ENCODE measurements around the gene RPS6KA2. TPM values are rescaled to one million over a fixed set of nuclear protein-coding genes. Genes with fewer than 3 reads are reported as not detected.

The RPS6KA2 gene
- total RNA-seq, 1 donor from 2014 or later, result 124 TPM

DNA sequence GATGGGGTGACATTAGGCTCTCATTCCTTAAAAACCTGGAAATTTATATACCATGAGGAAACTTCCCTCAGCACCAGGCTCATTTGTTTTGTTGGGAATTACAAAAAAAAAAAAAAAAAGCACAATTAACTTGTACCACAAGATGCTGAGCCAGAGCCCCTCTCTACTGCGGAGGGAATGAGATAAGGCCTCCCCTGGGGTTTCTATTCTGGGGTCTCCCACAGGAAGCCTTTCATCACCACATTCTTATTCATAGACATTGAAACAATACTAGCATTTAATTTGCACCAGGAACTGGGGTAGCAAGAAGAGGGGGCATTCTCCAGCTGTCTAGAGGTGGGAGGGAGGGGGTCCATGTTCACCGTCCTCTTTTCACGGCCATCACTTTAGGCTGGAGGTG lies 23.0 kb upstream of the RPS6KA2 start:
- Mint-ChIP-seq H3K4me1 (ENCODE audit: low read depth) (no peaks in the 10 kb centered on the region), H3K9me3 (ENCODE audit: low read depth) (no peaks in the 10 kb centered on the region), H3K4me3 (ENCODE audit: unreplicated experiment) (no peak overlapping the region), H3K36me3 (ENCODE audit: low read depth) (no peaks in the 10 kb centered on the region), H3K27me3 (ENCODE audit: low read depth) (no peaks in the 10 kb centered on the region), H3K27ac (ENCODE audit: unreplicated experiment) (no peak overlapping the region)
- TF ChIP-seq, protein P1, sequence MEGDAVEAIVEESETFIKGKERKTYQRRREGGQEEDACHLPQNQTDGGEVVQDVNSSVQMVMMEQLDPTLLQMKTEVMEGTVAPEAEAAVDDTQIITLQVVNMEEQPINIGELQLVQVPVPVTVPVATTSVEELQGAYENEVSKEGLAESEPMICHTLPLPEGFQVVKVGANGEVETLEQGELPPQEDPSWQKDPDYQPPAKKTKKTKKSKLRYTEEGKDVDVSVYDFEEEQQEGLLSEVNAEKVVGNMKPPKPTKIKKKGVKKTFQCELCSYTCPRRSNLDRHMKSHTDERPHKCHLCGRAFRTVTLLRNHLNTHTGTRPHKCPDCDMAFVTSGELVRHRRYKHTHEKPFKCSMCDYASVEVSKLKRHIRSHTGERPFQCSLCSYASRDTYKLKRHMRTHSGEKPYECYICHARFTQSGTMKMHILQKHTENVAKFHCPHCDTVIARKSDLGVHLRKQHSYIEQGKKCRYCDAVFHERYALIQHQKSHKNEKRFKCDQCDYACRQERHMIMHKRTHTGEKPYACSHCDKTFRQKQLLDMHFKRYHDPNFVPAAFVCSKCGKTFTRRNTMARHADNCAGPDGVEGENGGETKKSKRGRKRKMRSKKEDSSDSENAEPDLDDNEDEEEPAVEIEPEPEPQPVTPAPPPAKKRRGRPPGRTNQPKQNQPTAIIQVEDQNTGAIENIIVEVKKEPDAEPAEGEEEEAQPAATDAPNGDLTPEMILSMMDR (IDR thresholded peaks at IDR 0.05), result no peak
- no peak for DNase-seq (ENCODE audit: low spot score)

DNA sequence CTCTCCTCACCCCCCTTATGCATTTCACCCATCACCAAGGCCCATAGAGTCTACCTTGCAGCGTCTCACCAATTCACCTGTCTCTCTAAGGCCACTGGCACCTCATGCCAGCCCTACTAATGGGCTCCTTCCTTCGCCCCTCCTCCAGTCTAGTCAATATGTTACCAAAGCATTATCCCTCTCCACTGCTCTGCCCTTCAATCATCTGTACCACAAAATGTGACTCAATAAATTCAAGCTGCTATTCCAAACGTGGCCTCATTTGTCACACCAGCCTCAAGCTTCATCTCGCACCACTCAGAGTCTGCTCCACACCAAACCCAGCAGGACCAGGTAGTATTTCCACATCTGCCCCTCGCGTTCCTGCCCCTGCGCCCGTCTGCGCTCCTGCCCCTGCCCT lies 21.8 kb upstream of the RPS6KA2 start:
- Mint-ChIP-seq H3K9me3 (ENCODE audit: low read depth) (peaks cover 3% of the 10 kb centered on the region), H3K4me1 (ENCODE audit: low read depth) (no peaks in the 10 kb centered on the region), H3K27ac (ENCODE audit: unreplicated experiment) (no peak overlapping the region), H3K27me3 (ENCODE audit: low read depth) (no peaks in the 10 kb centered on the region), H3K4me3 (ENCODE audit: unreplicated experiment) (no peak overlapping the region), H3K36me3 (ENCODE audit: low read depth) (no peaks in the 10 kb centered on the region)
- TF ChIP-seq, protein P1 (IDR thresholded peaks at IDR 0.05), result no peak
- DNase-seq (ENCODE audit: low spot score), result no peak

DNA sequence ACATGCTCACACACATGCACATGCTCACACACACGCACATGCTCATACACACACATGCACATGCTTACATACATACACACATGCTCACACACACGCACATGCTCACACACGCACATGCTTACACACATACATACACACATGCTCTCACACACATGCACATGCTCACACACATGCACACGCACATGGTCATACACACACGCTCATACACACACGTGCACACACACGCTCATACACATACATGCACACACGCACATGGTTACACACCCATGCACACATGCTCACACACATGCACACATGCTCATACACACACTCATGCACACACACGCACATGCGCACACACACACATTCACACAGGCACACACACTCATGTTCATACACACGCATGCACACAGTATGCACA lies 20.8 kb upstream of the RPS6KA2 start:
- Mint-ChIP-seq H3K4me3 (ENCODE audit: unreplicated experiment) (no peak overlapping the region), H3K27me3 (ENCODE audit: low read depth) (no peaks in the 10 kb centered on the region), H3K27ac (ENCODE audit: unreplicated experiment) (no peak overlapping the region), H3K36me3 (ENCODE audit: low read depth) (no peaks in the 10 kb centered on the region), H3K4me1 (ENCODE audit: low read depth) (no peaks in the 10 kb centered on the region), H3K9me3 (ENCODE audit: low read depth) (peaks cover 7% of the 10 kb centered on the region)
- TF ChIP-seq, protein P1 (IDR thresholded peaks at IDR 0.05), result no peak
- DNase-seq (ENCODE audit: low spot score), result no peak

- H3K36me3 Mint-ChIP-seq (ENCODE audit: low read depth), result no peaks in the 10 kb centered on the region
- no peaks in the 10 kb centered on the region for H3K27me3 Mint-ChIP-seq (ENCODE audit: low read depth)
- DNase-seq (ENCODE audit: low spot score), result no peak
- TF ChIP-seq, protein P1 (IDR thresholded peaks at IDR 0.05), result no peak
- H3K9me3 Mint-ChIP-seq (ENCODE audit: low read depth), result peaks cover 7% of the 10 kb centered on the region
- H3K27ac Mint-ChIP-seq (ENCODE audit: unreplicated experiment), result no peak overlapping the region
- H3K4me1 Mint-ChIP-seq (ENCODE audit: low read depth), result no peaks in the 10 kb centered on the region
- no peak overlapping the region for H3K4me3 Mint-ChIP-seq (ENCODE audit: unreplicated experiment)
These were observed 19.7 kb upstream of the RPS6KA2 start for GRCh38 chr6:166646716-166647115.

- peaks cover 7% of the 10 kb centered on the region for H3K9me3 Mint-ChIP-seq (ENCODE audit: low read depth)
- H3K4me3 Mint-ChIP-seq (ENCODE audit: unreplicated experiment), result no peak overlapping the region
- no peak overlapping the region for H3K27ac Mint-ChIP-seq (ENCODE audit: unreplicated experiment)
- H3K4me1 Mint-ChIP-seq (ENCODE audit: low read depth), result no peaks in the 10 kb centered on the region
- TF ChIP-seq, protein P1 (IDR thresholded peaks at IDR 0.05), result no peak
- H3K27me3 Mint-ChIP-seq (ENCODE audit: low read depth), result no peaks in the 10 kb centered on the region
- no peaks in the 10 kb centered on the region for H3K36me3 Mint-ChIP-seq (ENCODE audit: low read depth)
- no peak for DNase-seq (ENCODE audit: low spot score)
These were observed 18.8 kb upstream of the RPS6KA2 start for GRCh38 chr6:166645896-166646295.
